Keratinocyte (primary cell): Measurements from ENCODE around the gene OXNAD1. TPM values are rescaled to one million over a fixed set of nuclear protein-coding genes. Genes with fewer than 3 reads are reported as not detected.

Experiments
- DNase-seq: peaks from one replicate; pipeline ENCODE4 v3.0.0-alpha.2; 2011; ENCODE audit warnings: low read depth, missing footprints, low spot score
- FAIRE-seq: peaks from 2 replicates; lab custom pipeline; 2011; peaks lifted over from hg19 to GRCh38; lab: Jason Lieb, UNC
- H2AFZ ChIP-seq: 2 replicates; pipeline ENCODE4 v1.6.0; 2012; ENCODE audit warnings: low read length, control low read depth, inconsistent platforms; ENCODE audit not compliant: control insufficient read depth
- H3K27ac ChIP-seq: 2 replicates; pipeline ENCODE4 v1.5.1; 2011; ENCODE audit warnings: low read length; ENCODE audit not compliant: control insufficient read depth, insufficient read depth
- H3K27me3 ChIP-seq: 3 replicates; pipeline ENCODE4 v1.6.0; 2011; ENCODE audit warnings: low read length; ENCODE audit not compliant: control insufficient read depth, insufficient read depth; ENCODE audit errors: extremely low read depth
- H3K36me3 ChIP-seq, 2 experiments: 2 replicates in 1 of 2; 3 replicates in 1 of 2; pipeline ENCODE4 v1.5.1; 2011; ENCODE audit warnings: low read length in 2 of 2, mild to moderate bottlenecking in 1 of 2; ENCODE audit not compliant: control insufficient read depth in 2 of 2, insufficient read depth in 2 of 2; ENCODE audit errors: extremely low read depth in 1 of 2
- H3K4me1 ChIP-seq: 3 replicates; pipeline ENCODE4 v1.5.1; 2011; ENCODE audit warnings: low read length; ENCODE audit not compliant: control insufficient read depth, insufficient read depth; ENCODE audit errors: extremely low read depth
- H3K4me2 ChIP-seq: 3 replicates; pipeline ENCODE4 v1.6.0; 2011; ENCODE audit warnings: low read depth, low read length; ENCODE audit not compliant: control insufficient read depth, insufficient read depth; ENCODE audit errors: extremely low read depth
- H3K4me3 ChIP-seq, 3 experiments: fragments of 200-600 bp in 1 of 3; sonication (generic) in 1 of 3; 2 replicates in 2 of 3; 3 replicates in 1 of 3; pipeline ENCODE4 v1.5.1; 2011 to 2016; ENCODE audit warnings: low read length in 3 of 3, mild to moderate bottlenecking in 3 of 3, control low read depth in 2 of 3, inconsistent platforms in 1 of 3, low read depth in 1 of 3, mixed read lengths in 1 of 3, mixed run types in 1 of 3, moderate library complexity in 1 of 3; ENCODE audit not compliant: control insufficient read depth in 2 of 3, insufficient read depth in 2 of 3; ENCODE audit errors: extremely low read depth in 1 of 3
- H3K79me2 ChIP-seq: 2 replicates; pipeline ENCODE4 v1.6.0; 2012; ENCODE audit warnings: low read length; ENCODE audit not compliant: control insufficient read depth, insufficient read depth
- H3K9ac ChIP-seq: 3 replicates; pipeline ENCODE4 v1.6.0; 2011; ENCODE audit warnings: low read length; ENCODE audit not compliant: control insufficient read depth, insufficient read depth; ENCODE audit errors: extremely low read depth
- H3K9me1 ChIP-seq: 3 replicates; pipeline ENCODE4 v1.6.0; 2011; ENCODE audit warnings: low read length; ENCODE audit not compliant: control insufficient read depth, insufficient read depth; ENCODE audit errors: extremely low read depth
- H3K9me3 ChIP-seq: 2 replicates; pipeline ENCODE4 v1.5.1; 2012; ENCODE audit warnings: low read depth, low read length; ENCODE audit not compliant: control insufficient read depth
- H4K20me1 ChIP-seq: 3 replicates; pipeline ENCODE4 v1.6.0; 2011; ENCODE audit warnings: low read length; ENCODE audit not compliant: control insufficient read depth, insufficient read depth; ENCODE audit errors: extremely low read depth
- EZH2 ChIP-seq: IDR thresholded peaks from one replicate; pipeline ENCODE4 v1.6.1; 2012; ENCODE audit warnings: inconsistent platforms, mild to moderate bottlenecking, low read length, moderate library complexity
- dilution Hi-C: fragments of 300-500 bp; cut with MboI; formaldehyde crosslinking; loops from one replicate; pipeline ENCODE4 v1.7.0; 2020; ENCODE audit warnings: low sequenced_read_pairs; ENCODE audit not compliant: extremely low pct_ligation_motif_present
- polyA plus RNA-seq, 5 experiments: library from polyadenylated mRNA; depleted of rRNA in 3 of 5; stranded (reverse) in 3 of 5; stranded (forward) in 1 of 5; unstranded in 1 of 5; fragments of >200 nt; gene quantifications; 1 replicate in 1 of 5; 2 replicates in 3 of 5; 3 replicates in 1 of 5; pipeline versions ENCODE4 v1.2.1 to v1.2.3, GENCODE V29; 2011 to 2012; ENCODE audit warnings: missing spikeins in 2 of 5, low read depth in 1 of 5, low replicate concordance in 1 of 5
- TF ChIP-seq, protein P1 (sequence below), 3 experiments: IDR thresholded peaks in 1 of 3; conservative IDR thresholded peaks in 1 of 3; optimal IDR thresholded peaks in 1 of 3; 2 replicates in 2 of 3; 3 replicates in 1 of 3; pipeline versions ENCODE3 to v1.5.1; 2011; ENCODE audit warnings: low read length in 3 of 3, mild to moderate bottlenecking in 3 of 3, moderate library complexity in 2 of 3, control low read depth in 1 of 3, inconsistent platforms in 1 of 3; ENCODE audit not compliant: insufficient read depth in 2 of 3; ENCODE audit errors: extremely low read depth in 1 of 3

Gene OXNAD1
- polyA plus RNA-seq, 1 donor (not counting 4 experiments of a cell fraction or from before 2014, with no cell fraction given): 15.2 TPM

- no peak overlapping the region for H3K27ac ChIP-seq
- H3K36me3 ChIP-seq: peaks cover 4 to 9% of the 10 kb centered on the region in 2 experiments
- dilution Hi-C loops: no loop called here
- no peak overlapping the region for H3K9ac ChIP-seq
- no peaks in the 10 kb centered on the region for H3K79me2 ChIP-seq
- H4K20me1 ChIP-seq: no peaks in the 10 kb centered on the region
- TF ChIP-seq, protein P1, sequence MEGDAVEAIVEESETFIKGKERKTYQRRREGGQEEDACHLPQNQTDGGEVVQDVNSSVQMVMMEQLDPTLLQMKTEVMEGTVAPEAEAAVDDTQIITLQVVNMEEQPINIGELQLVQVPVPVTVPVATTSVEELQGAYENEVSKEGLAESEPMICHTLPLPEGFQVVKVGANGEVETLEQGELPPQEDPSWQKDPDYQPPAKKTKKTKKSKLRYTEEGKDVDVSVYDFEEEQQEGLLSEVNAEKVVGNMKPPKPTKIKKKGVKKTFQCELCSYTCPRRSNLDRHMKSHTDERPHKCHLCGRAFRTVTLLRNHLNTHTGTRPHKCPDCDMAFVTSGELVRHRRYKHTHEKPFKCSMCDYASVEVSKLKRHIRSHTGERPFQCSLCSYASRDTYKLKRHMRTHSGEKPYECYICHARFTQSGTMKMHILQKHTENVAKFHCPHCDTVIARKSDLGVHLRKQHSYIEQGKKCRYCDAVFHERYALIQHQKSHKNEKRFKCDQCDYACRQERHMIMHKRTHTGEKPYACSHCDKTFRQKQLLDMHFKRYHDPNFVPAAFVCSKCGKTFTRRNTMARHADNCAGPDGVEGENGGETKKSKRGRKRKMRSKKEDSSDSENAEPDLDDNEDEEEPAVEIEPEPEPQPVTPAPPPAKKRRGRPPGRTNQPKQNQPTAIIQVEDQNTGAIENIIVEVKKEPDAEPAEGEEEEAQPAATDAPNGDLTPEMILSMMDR (optimal IDR thresholded peaks at IDR 0.05 in 1 of 3, IDR thresholded peaks at IDR 0.05 in 1 of 3, conservative IDR thresholded peaks at IDR 0.05 in 1 of 3; ENCODE audit: extremely low read depth in 1 of 3, insufficient read depth in 2 of 3, low read length in 3 of 3): no peak
- TF ChIP-seq EZH2: no peak
- no peaks in the 10 kb centered on the region for H3K27me3 ChIP-seq
- no peak overlapping the region for H2AFZ ChIP-seq
- no peak for DNase-seq
- no peak overlapping the region for H3K4me3 ChIP-seq
- no peaks in the 10 kb centered on the region for H3K4me1 ChIP-seq
- no peak overlapping the region for H3K4me2 ChIP-seq
- H3K9me1 ChIP-seq: peaks cover 1% of the 10 kb centered on the region
- FAIRE-seq: no peak
- peaks cover 6% of the 10 kb centered on the region for H3K9me3 ChIP-seq
These were observed 68.0 kb downstream of the OXNAD1 start for GRCh38 chr3:16332904-16333426.

GRCh38 chr3:16334909-16335308, 69.9 kb downstream of the OXNAD1 start:
- Histone ChIP-seq H2AFZ (no peak overlapping the region), H3K9me1 (peaks cover 3% of the 10 kb centered on the region), H3K9ac (no peak overlapping the region), H3K4me1 (peaks cover 3% of the 10 kb centered on the region), H3K4me2 (no peak overlapping the region), H4K20me1 (no peaks in the 10 kb centered on the region), H3K9me3 (peaks cover 6% of the 10 kb centered on the region), H3K79me2 (no peaks in the 10 kb centered on the region), H3K4me3 (no peak overlapping the region), H3K27me3 (no peaks in the 10 kb centered on the region), H3K27ac (no peak overlapping the region), H3K36me3 (peaks cover 4 to 8% of the 10 kb centered on the region in 2 experiments)
- DNase-seq: no peak
- dilution Hi-C loops: no loop called here
- TF ChIP-seq, protein P1 (optimal IDR thresholded peaks at IDR 0.05 in 1 of 3, IDR thresholded peaks at IDR 0.05 in 1 of 3, conservative IDR thresholded peaks at IDR 0.05 in 1 of 3; ENCODE audit: extremely low read depth in 1 of 3, insufficient read depth in 2 of 3, low read length in 3 of 3): no peak
- TF ChIP-seq EZH2: no peak
- FAIRE-seq: no peak
